Right ventricle myocardium superior (tissue), 1 donor: ENCODE results near the gene LYPD8. TPM values are rescaled to one million over a fixed set of nuclear protein-coding genes. Genes with fewer than 3 reads are reported as not detected.

Source experiments
- ATAC-seq: fragments of 200-7000 bp; cut with Tn5 transposase; one replicate; pipeline ENCODE4 v1.9.1; 2020; ENCODE audit warnings: mild to moderate bottlenecking; ENCODE audit not compliant: poor library complexity
- DNase-seq: peaks from one replicate; pipeline ENCODE4 v3.0.0-alpha.2; 2020
- intact Hi-C: fragments of 100-400 bp; cut with DNase I; formaldehyde crosslinking; loops from one replicate; pipeline ENCODE4 v1.11.2; 2022
- total RNA-seq: library from RNA; stranded (reverse); fragmentation: NEBNext Ultra II Directional; extraction: Animal tissue kit (Norgen Biotek cat#: 25700); gene quantifications from one replicate; pipeline ENCODE4 v1.2.1, GENCODE V29; 2021
- donor health status: DM: no; HTN: yes; CAD: no; lungs with severe emphysema.

Gene LYPD8
- total RNA-seq, 1 donor from 2014 or later = not detected

DNA sequence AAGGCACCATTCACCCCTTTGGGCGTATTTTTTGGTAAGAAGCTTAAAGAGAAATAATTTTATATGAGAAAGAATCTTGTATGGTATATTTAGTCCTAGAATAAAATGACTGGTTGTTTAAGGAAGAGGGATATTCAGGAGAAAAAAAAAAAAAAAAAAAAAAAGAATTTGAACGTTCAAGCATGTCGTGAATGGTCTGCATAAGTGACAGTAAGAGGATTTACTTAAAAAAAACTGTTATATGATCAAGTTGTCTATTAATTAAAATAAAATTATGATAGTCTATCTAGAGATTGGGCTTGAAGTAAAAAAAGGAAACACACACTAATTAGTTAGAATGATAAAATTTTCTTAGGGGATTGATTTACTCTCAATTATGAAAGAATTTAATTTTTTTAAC, 41.3 kb downstream of the LYPD8 start:
- DNase-seq = no peak
- intact Hi-C loops = no loop called here

DNA sequence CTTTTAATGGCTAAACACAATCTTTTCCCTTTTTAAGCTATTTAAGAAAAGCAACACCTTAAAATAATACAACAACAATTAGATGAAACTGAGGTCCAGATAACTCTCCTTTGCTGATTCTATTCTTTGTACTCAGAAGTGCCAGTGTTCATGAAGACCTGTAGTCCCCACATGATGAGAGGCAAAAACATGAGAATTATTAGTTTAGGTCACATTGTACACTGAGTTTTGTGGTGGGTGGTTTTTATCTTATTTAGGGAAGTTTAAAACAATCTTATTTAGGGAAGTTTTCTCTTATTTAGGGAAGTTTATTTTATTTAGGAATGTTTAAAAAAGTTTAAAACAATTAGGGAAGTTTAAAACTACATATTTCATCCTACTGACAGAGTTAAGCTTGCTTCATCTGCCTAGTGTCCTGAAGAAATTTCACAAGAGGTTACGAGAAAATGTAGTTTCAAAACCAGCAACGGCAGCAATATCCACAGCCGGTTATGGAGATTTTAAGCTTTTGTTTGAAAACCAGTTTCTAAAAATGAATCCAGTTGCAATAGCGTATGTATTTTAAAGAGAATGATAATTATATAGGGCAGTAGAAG, 45.2 kb downstream of the LYPD8 start:
- intact Hi-C loops = no loop called here
- no peak for DNase-seq
- ATAC-seq = peak; percentile 38

More for the DNA sequence above, 41.3 kb downstream of the LYPD8 start:
- no peak for ATAC-seq

- intact Hi-C loops = no loop called here
- DNase-seq (no peak), ATAC-seq (no peak)
Observed at GRCh38 chr1:248704606-248705005, 51.0 kb downstream of the LYPD8 start.

- no peak for ATAC-seq
- no peak for DNase-seq
- intact Hi-C loops = no loop called here
Observed at GRCh38 chr1:248703674-248704073, 51.9 kb downstream of the LYPD8 start.

GRCh38 chr1:248702714-248703113, 52.8 kb downstream of the LYPD8 start, which contains the start of gene OR14I1:
Gene OR14I1, minus strand, starts transcription at chr1:248702766.
- no peak for ATAC-seq
- intact Hi-C loops = no loop called here
- DNase-seq = no peak

GRCh38 chr1:248699099-248699498, 56.5 kb downstream of the LYPD8 start:
- DNase-seq = no peak
- no peak for ATAC-seq
- intact Hi-C loops = no loop called here

GRCh38 chr1:248697907-248698306, 57.7 kb downstream of the LYPD8 start:
- no peak for ATAC-seq
- intact Hi-C loops = no loop called here

DNA sequence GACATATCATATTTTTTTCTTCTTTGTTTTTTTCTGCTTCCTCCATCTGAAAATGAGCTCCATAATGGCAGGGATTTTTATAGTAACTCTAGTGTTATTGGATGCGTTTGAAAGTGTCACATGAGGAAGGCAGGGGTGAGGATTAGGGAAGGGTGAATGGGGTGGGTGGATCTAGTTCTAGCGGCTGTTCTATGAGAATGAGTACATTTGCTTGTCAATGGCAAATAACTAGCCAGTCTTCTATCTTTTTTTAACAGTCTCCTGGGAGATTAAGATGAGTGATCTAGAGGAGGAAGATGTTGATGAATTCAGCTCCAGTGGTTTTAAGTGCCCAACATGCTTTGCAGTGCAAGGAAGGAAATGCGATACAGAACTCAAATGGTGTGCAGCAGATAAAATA, 58.8 kb downstream of the LYPD8 start:
- no peak for DNase-seq
- no peak for ATAC-seq
- intact Hi-C loops = no loop called here

More at GRCh38 chr1:248697907-248698306, 57.7 kb downstream of the LYPD8 start:
- no peak for DNase-seq

DNA sequence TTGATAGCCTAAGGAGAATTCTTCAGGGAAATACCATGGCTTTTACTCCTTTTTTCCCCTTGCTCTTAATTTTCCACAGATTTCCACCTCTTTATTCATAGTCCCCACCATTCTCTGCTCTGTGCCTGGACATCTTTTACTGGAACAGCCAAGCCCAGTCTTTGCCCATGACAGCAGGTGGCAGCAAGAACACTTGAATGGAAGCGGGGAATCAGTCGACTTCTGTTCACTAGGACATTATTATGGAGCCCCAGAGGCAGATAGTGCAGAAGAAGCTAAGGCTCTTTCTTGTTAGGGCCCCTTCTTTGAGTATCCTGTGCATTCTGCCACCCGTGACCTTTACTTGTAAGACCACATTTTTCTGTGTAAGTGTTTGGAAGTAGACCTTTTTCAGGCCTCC, 59.3 kb downstream of the LYPD8 start:
- intact Hi-C loops = no loop called here
- DNase-seq (no peak), ATAC-seq (peak; percentile 57)

DNA sequence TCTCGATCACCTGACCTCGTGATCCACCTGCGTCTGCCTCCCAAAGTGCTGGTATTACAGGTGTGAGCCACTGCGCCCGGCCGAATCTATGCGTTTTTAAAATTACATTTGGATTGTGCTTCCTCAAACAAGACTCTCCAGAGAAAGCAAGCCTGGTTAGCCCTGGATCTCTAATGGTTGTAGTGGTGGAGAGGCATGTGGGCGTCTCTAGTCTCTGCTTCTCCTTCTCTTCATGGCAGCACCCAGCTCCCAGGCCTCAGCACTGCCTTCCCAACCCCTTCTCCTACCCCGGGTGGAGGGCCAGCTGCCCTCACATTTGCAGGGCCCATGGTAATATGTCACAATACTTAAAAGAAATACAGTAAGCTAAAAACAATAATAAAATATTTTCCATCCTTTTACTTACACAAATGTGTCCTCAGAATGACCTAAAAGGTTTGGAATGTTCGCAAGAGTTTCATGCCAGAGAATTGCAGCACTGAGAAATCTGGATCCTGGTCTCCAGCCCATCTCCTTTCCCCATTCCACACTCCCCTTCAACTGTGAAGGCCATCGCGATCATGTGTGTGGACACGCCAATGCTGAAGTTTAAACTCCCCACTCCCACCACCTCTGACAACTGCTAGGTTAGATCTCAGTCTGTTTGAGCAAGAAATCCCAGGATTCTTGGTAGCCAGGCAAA, 60.0 kb downstream of the LYPD8 start:
- DNase-seq (no peak), ATAC-seq (no peak)
- intact Hi-C loops = no loop called here

GRCh38 chr1:248691567-248692155, 63.9 kb downstream of the LYPD8 start:
- no peak for DNase-seq
- intact Hi-C loops = no loop called here
- ATAC-seq = no peak

Other genes starting within 250 kb of the LYPD8 start
- not detected for gene OR2G6, start 247.7 kb downstream of the LYPD8 start, total RNA-seq
- gene OR2T29, start 193.0 kb downstream of the LYPD8 start, total RNA-seq = not detected
- gene OR2T34, start 181.0 kb downstream of the LYPD8 start, total RNA-seq = not detected
- not detected for gene OR2T10, start 158.1 kb downstream of the LYPD8 start, total RNA-seq
- not detected for gene OR2T11, start 120.7 kb downstream of the LYPD8 start, total RNA-seq
- gene OR2T35, start 110.5 kb downstream of the LYPD8 start, total RNA-seq = not detected
- gene OR2T27, start 100.2 kb downstream of the LYPD8 start, total RNA-seq = not detected
- gene OR14I1, start 53.0 kb downstream of the LYPD8 start, total RNA-seq = not detected
- 19.8 TPM for gene SH3BP5L, start 70.2 kb upstream of the LYPD8 start, total RNA-seq
- 41.7 TPM for gene ZNF672, start 82.5 kb upstream of the LYPD8 start, total RNA-seq
- 20.4 TPM for gene ZNF692, start 103.3 kb upstream of the LYPD8 start, total RNA-seq
- gene PGBD2, start 150.5 kb upstream of the LYPD8 start, total RNA-seq = 2.8 TPM